ENCODE results near the gene C3orf49. TPM values are rescaled to one million over a fixed set of nuclear protein-coding genes. Genes with fewer than 3 reads are reported as not detected.

The C3orf49 gene
- polyA plus RNA-seq (ENCODE audit: low read depth in 6 of 6) = not detected

GRCh38 chr3:63819151-63819398 lies at the start of gene C3orf49:
TSS of gene C3orf49 (plus strand) at chr3:63819299. CDS start at chr3:63819472, 173 bp downstream.
- Mint-ChIP-seq H3K27ac (peak within 1 kb of the TSS in 1 of 6 donors; percentile 0), H3K9me3 (no peaks in the 10 kb centered on the region), H3K4me3 (no peak within 1 kb of the TSS), H3K27me3 (no peaks in the 10 kb centered on the region), H3K4me1 (peaks cover 0 to 4% (median 0%) of the 10 kb centered on the region in 3 donors), H3K36me3 (peaks cover 0 to 7% of the 10 kb centered on the region in 2 donors)
- DNase-seq (no peak), ATAC-seq (ENCODE audit: low read depth in 2 of 2) (no peak)

- Mint-ChIP-seq H3K9me3 (peaks cover 0 to 9% (median 0%) of the 10 kb centered on the region in 7 donors), H3K4me1 (no peaks in the 10 kb centered on the region), H3K27ac (no peak overlapping the region), H3K36me3 (no peaks in the 10 kb centered on the region), H3K4me3 (no peak overlapping the region), H3K27me3 (peaks cover 0 to 8% (median 4%) of the 10 kb centered on the region in 3 donors)
- ATAC-seq (ENCODE audit: low read depth in 2 of 2) (no peak), DNase-seq (no peak)
These were observed 44.3 kb upstream of the C3orf49 start for GRCh38 chr3:63774781-63775180.

- DNase-seq (no peak), ATAC-seq (ENCODE audit: low read depth in 2 of 2) (no peak)
- H3K27me3 Mint-ChIP-seq = peaks cover 0 to 8% (median 4%) of the 10 kb centered on the region in 3 donors
- H3K9me3 Mint-ChIP-seq = peaks cover 0 to 5% (median 0%) of the 10 kb centered on the region in 7 donors
- no peaks in the 10 kb centered on the region for H3K36me3 Mint-ChIP-seq
- no peak overlapping the region for H3K4me3 Mint-ChIP-seq
- no peak overlapping the region for H3K27ac Mint-ChIP-seq
- no peaks in the 10 kb centered on the region for H3K4me1 Mint-ChIP-seq
These were observed 39.9 kb upstream of the C3orf49 start for GRCh38 chr3:63779227-63779626.

GRCh38 chr3:63791974-63792373 lies 27.1 kb upstream of the C3orf49 start:
- H3K36me3 Mint-ChIP-seq = no peaks in the 10 kb centered on the region
- H3K27me3 Mint-ChIP-seq = peaks cover 2 to 14% (median 11%) of the 10 kb centered on the region in 3 donors
- ATAC-seq (ENCODE audit: low read depth in 2 of 2) (no peak), DNase-seq (no peak)
- H3K4me1 Mint-ChIP-seq = no peaks in the 10 kb centered on the region
- no peaks in the 10 kb centered on the region for H3K9me3 Mint-ChIP-seq
- no peak overlapping the region for H3K4me3 Mint-ChIP-seq
- no peak overlapping the region for H3K27ac Mint-ChIP-seq

GRCh38 chr3:63795438-63795837 lies 23.7 kb upstream of the C3orf49 start:
- Mint-ChIP-seq H3K27me3 (peaks cover 5 to 9% (median 5%) of the 10 kb centered on the region in 3 donors), H3K36me3 (no peaks in the 10 kb centered on the region), H3K27ac (no peak overlapping the region), H3K4me1 (no peaks in the 10 kb centered on the region), H3K4me3 (no peak overlapping the region), H3K9me3 (no peaks in the 10 kb centered on the region)
- DNase-seq (no peak), ATAC-seq (ENCODE audit: low read depth in 2 of 2) (no peak)

- H3K36me3 Mint-ChIP-seq = no peaks in the 10 kb centered on the region
- H3K9me3 Mint-ChIP-seq = no peaks in the 10 kb centered on the region
- H3K4me3 Mint-ChIP-seq = no peak overlapping the region
- no peak overlapping the region for H3K27ac Mint-ChIP-seq
- H3K4me1 Mint-ChIP-seq = no peaks in the 10 kb centered on the region
- ATAC-seq (ENCODE audit: low read depth in 2 of 2) = no peak
- peaks cover 5 to 9% (median 5%) of the 10 kb centered on the region in 3 donors for H3K27me3 Mint-ChIP-seq
- no peak for DNase-seq
These were observed 20.6 kb upstream of the C3orf49 start for GRCh38 chr3:63798544-63798943.

GRCh38 chr3:63798949-63799348 lies 20.1 kb upstream of the C3orf49 start:
- H3K36me3 Mint-ChIP-seq = no peaks in the 10 kb centered on the region
- no peak overlapping the region for H3K27ac Mint-ChIP-seq
- ATAC-seq (ENCODE audit: low read depth in 2 of 2) = no peak
- no peak overlapping the region for H3K4me3 Mint-ChIP-seq
- H3K9me3 Mint-ChIP-seq = no peaks in the 10 kb centered on the region
- H3K27me3 Mint-ChIP-seq = peaks cover 5 to 9% (median 5%) of the 10 kb centered on the region in 3 donors
- no peaks in the 10 kb centered on the region for H3K4me1 Mint-ChIP-seq
- no peak for DNase-seq

- Mint-ChIP-seq H3K4me1 (no peaks in the 10 kb centered on the region), H3K27me3 (peaks cover 5 to 9% (median 5%) of the 10 kb centered on the region in 3 donors), H3K9me3 (no peaks in the 10 kb centered on the region), H3K4me3 (no peak overlapping the region), H3K27ac (no peak overlapping the region), H3K36me3 (no peaks in the 10 kb centered on the region)
- DNase-seq = no peak
- ATAC-seq (ENCODE audit: low read depth in 2 of 2) = no peak
These were observed 19.0 kb upstream of the C3orf49 start for GRCh38 chr3:63800097-63800496.

GRCh38 chr3:63803911-63804310 lies 15.2 kb upstream of the C3orf49 start:
- Mint-ChIP-seq H3K4me3 (no peak overlapping the region), H3K9me3 (no peaks in the 10 kb centered on the region), H3K27ac (no peak overlapping the region), H3K27me3 (no peaks in the 10 kb centered on the region), H3K36me3 (no peaks in the 10 kb centered on the region), H3K4me1 (peaks cover 0 to 4% (median 0%) of the 10 kb centered on the region in 3 donors)
- DNase-seq = no peak
- ATAC-seq (ENCODE audit: low read depth in 2 of 2) = no peak

- H3K4me1 Mint-ChIP-seq = peaks cover 0 to 4% (median 0%) of the 10 kb centered on the region in 3 donors
- no peaks in the 10 kb centered on the region for H3K36me3 Mint-ChIP-seq
- H3K9me3 Mint-ChIP-seq = no peaks in the 10 kb centered on the region
- H3K27me3 Mint-ChIP-seq = no peaks in the 10 kb centered on the region
- no peak overlapping the region for H3K4me3 Mint-ChIP-seq
- no peak for ATAC-seq (ENCODE audit: low read depth in 2 of 2)
- DNase-seq = no peak
- peak overlapping the region in 1 of 6 donors; percentile 75 for H3K27ac Mint-ChIP-seq
These were observed 11.0 kb upstream of the C3orf49 start for GRCh38 chr3:63807961-63808565.

GRCh38 chr3:63808633-63809032 lies 10.5 kb upstream of the C3orf49 start:
- H3K27ac Mint-ChIP-seq = peak overlapping the region in 1 of 6 donors; percentile 49
- H3K36me3 Mint-ChIP-seq = no peaks in the 10 kb centered on the region
- ATAC-seq (ENCODE audit: low read depth in 2 of 2) = no peak
- no peak overlapping the region for H3K4me3 Mint-ChIP-seq
- no peak for DNase-seq
- no peaks in the 10 kb centered on the region for H3K9me3 Mint-ChIP-seq
- H3K4me1 Mint-ChIP-seq = peaks cover 0 to 4% (median 0%) of the 10 kb centered on the region in 3 donors
- no peaks in the 10 kb centered on the region for H3K27me3 Mint-ChIP-seq

- no peaks in the 10 kb centered on the region for H3K27me3 Mint-ChIP-seq
- H3K9me3 Mint-ChIP-seq = no peaks in the 10 kb centered on the region
- H3K27ac Mint-ChIP-seq = peak overlapping the region in 2 of 6 donors; percentile 3 to 75
- H3K4me3 Mint-ChIP-seq = no peak overlapping the region
- DNase-seq (no peak), ATAC-seq (ENCODE audit: low read depth in 2 of 2) (no peak)
- H3K36me3 Mint-ChIP-seq = no peaks in the 10 kb centered on the region
- peaks cover 0 to 4% (median 0%) of the 10 kb centered on the region in 3 donors for H3K4me1 Mint-ChIP-seq
These were observed 9.5 kb upstream of the C3orf49 start for GRCh38 chr3:63809607-63810006.

- Mint-ChIP-seq H3K9me3 (no peaks in the 10 kb centered on the region), H3K36me3 (peaks cover 0 to 7% of the 10 kb centered on the region in 2 donors), H3K4me3 (no peak overlapping the region), H3K27me3 (no peaks in the 10 kb centered on the region), H3K27ac (no peak overlapping the region), H3K4me1 (peaks cover 0 to 4% (median 0%) of the 10 kb centered on the region in 3 donors)
- DNase-seq (no peak), ATAC-seq (ENCODE audit: low read depth in 2 of 2) (no peak)
These were observed 4.9 kb upstream of the C3orf49 start for GRCh38 chr3:63814237-63814636.

- Mint-ChIP-seq H3K4me3 (no peak overlapping the region), H3K27ac (peak overlapping the region in 3 of 6 donors; percentile 13 to 80 (median 18)), H3K36me3 (peaks cover 0 to 7% of the 10 kb centered on the region in 2 donors), H3K27me3 (no peaks in the 10 kb centered on the region), H3K4me1 (peaks cover 0 to 4% (median 0%) of the 10 kb centered on the region in 3 donors), H3K9me3 (no peaks in the 10 kb centered on the region)
- ATAC-seq (ENCODE audit: low read depth in 2 of 2) = no peak
- no peak for DNase-seq
These were observed 1.9 kb upstream of the C3orf49 start for GRCh38 chr3:63817225-63817624.
